IPS-20b (cell line): ENCODE results near the gene NAA38.
A peak's percentile ranks its signal among the peaks of the same experiment; 100 is the strongest.

Experiments used
- H3K27ac ChIP-seq: one replicate; pipeline ENCODE4 v1.5.1; 2013; ENCODE audit warnings: low read length
- H3K27me3 ChIP-seq: 2 replicates; pipeline ENCODE4 v1.6.1; 2013; ENCODE audit warnings: mild to moderate bottlenecking, low read length, inconsistent platforms; ENCODE audit not compliant: insufficient read depth
- H3K36me3 ChIP-seq: 2 replicates; pipeline ENCODE4 v1.6.1; 2013; ENCODE audit warnings: low read depth, mild to moderate bottlenecking, inconsistent platforms, low read length, moderate library complexity; ENCODE audit not compliant: insufficient read depth
- H3K4me1 ChIP-seq: 2 replicates; pipeline ENCODE4 v1.6.1; 2013; ENCODE audit warnings: mild to moderate bottlenecking, control low read depth, inconsistent platforms, low read length, moderate library complexity; ENCODE audit not compliant: insufficient read depth
- H3K4me3 ChIP-seq: 2 replicates; pipeline ENCODE4 v1.5.1; 2013; ENCODE audit warnings: mild to moderate bottlenecking, low read length, inconsistent platforms
- H3K9ac ChIP-seq: 2 replicates; pipeline ENCODE4 v1.6.1; 2013; ENCODE audit warnings: low read depth, mild to moderate bottlenecking, inconsistent platforms, low read length, moderate library complexity
- H3K9me3 ChIP-seq: 2 replicates; pipeline ENCODE4 v1.6.1; 2013; ENCODE audit warnings: mild to moderate bottlenecking, low read depth, low read length, inconsistent platforms; ENCODE audit not compliant: insufficient read depth

Gene NAA38

DNA sequence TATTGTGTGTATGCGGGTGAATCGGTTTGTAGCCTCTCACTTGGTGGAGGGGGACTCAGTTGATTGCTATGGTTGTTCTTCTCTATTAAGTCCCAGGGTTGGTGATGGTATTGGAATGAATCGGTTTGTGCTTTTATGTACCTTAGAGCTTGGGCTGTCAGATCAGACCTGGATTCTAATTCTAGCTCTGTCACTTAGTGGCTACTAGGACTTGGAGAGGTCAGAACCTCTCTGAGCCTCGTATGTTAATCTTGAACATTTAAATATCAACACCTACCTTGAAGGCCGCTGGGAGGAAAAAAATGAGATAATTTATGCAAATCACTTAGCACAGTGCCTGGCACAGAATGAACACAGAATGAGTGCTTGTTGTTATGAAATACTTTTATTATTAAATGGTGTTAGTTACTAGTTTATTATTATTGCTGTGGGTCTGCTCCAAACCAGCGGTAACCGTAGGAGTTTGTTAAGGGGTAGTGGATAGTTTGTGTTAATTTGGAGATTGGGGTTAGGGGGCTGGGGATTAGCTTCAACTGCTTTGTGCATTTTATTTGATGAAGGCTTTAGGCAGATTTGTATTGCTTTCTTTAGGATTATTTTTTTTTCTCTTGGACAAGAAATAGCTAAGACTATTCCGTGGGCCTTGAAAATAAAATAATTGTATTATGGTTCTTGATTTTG, 19.8 kb downstream of the NAA38 start:
- Histone ChIP-seq H3K9me3 (no peaks in the 10 kb centered on the region), H3K27me3 (peaks cover 54% of the 10 kb centered on the region), H3K9ac (peak overlapping the region; percentile 17; the same call in 1 of the 2 replicates), H3K27ac (no peak overlapping the region), H3K4me3 (peak overlapping the region; percentile 90), H3K36me3 (no peaks in the 10 kb centered on the region), H3K4me1 (peaks cover 15% of the 10 kb centered on the region; the same call in 1 of the 2 replicates)

DNA sequence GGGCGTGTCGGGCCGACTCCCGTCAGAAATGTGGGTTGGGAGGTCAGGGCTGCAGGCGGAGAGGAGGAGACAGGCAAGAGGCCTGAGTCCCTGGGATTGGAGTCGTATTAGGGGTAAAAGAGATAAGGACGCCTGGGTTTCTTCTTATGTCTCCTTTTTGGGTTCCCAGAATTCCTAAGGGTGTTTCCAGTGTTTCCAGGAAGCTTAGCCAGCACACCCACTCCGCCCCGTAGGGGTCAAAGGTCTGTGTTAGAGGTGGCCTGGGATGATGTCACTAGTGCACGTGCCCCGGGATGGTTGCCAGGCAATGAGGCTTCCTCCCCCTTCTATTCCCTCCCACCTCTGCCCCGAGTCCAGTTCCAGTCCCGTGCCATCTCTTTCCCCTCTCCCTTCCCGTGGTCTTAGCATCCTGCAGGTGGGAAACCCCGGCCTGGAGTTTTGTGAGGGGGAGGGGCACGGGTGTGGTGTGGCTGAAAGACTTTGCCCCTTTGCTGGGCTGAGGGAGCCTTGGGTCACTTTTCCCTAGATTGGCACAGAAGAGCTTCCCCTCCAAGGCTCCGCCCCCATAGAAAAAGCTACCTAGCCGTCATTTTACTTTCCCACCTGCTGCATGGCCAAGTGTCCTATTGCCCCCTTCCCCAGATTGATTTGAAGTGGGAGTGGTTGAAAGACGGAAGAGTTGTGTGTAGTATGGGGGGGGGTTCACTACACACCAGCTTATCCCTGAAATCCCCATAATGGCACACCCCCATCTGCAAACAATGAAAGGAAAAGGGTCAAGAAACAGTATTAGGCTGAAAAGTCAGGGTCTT, 20.6 kb downstream of the NAA38 start:
- H3K27ac ChIP-seq: peak overlapping the region; percentile 27
- peaks cover 15% of the 10 kb centered on the region; the same call in 1 of the 2 replicates for H3K4me1 ChIP-seq
- H3K4me3 ChIP-seq: peak overlapping the region; percentile 90
- peaks cover 58% of the 10 kb centered on the region for H3K27me3 ChIP-seq
- peak overlapping the region; percentile 83; the same call in 1 of the 2 replicates for H3K9ac ChIP-seq
- H3K9me3 ChIP-seq: no peaks in the 10 kb centered on the region
- H3K36me3 ChIP-seq: no peaks in the 10 kb centered on the region

DNA sequence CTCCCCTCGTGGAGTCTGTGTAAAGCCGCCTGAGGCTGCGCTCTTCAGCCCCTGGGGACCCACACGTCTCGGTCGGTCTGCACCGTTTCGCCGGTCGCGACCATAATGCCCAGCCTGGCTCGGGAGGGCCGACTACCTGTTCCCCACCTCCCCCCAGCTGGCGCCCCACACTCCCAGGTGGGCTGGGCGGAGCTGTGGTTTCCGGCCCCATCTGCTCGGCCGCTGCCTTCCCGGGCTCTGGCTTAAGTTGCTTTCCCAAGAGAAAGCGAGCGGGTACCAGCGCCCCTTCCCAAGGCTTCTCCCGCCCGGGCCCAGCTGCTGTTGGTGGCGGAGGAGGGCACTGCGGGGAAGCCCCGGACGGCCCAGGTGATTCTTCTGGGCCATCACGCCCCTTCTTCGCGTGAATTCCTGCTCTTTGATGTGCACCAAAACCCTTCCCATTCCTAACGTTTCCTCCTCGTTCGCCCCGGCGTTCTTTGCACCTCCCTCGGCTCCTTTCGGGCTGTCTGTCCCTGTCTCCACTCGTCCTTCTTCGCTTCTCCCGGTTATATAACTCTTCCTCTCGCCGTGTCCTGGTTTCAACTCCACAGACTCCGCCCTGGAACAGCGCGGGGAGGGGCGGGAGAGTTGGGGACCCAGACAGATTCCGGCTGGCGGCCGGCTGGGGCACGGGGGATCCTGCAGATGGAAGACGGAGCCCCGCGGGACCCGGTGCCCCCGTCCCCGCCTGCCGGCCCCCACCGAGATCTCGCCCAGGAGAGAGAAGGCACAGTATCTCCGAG, 21.4 kb downstream of the NAA38 start:
- Histone ChIP-seq H3K9me3 (no peaks in the 10 kb centered on the region), H3K27ac (peak overlapping the region; percentile 27), H3K36me3 (no peaks in the 10 kb centered on the region), H3K27me3 (peaks cover 60% of the 10 kb centered on the region), H3K4me3 (peak overlapping the region; percentile 90), H3K9ac (peak overlapping the region; percentile 83; the same call in 1 of the 2 replicates), H3K4me1 (peaks cover 12% of the 10 kb centered on the region; the same call in 1 of the 2 replicates)

DNA sequence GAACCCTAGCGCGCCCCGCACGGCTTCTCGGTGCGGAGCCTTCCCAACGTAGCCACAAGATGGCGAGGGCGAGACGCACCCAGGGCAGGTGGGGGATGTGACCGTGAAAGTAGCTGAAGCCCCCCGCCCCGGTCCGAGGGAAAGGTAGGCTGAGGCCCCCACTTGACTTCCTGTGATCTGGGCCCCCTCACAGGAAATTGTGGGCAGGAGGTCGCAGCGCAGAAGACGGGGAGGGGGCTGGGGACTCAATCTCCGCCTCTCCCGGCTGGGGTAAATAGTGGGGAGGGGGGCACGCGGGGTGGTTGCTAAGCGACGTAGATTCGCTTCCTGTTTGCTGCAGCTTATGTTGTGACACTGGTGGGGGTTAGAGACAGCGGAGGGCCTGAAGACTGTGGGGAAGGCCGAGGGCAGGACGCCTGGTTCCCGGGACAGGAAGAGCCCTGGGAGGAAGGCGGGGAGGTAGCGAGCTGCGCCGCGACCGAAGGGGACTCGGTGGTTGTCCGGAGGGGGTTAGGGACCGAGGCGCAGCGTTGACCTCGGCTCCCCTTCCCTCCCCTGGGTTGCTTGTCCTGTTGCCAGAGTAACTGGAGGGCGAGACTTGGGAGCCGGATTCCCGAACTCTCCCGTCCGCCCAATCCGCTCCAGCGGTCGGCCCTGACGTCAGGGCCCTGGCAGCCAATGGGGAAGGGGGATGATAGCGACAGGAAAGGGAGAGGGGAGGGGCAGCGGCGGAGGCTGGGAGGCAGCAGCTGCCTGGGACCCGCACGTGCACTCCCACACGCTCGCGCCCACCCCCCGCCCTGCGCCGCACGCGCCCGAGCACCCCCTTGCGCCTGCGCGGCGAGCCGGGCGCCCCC, 22.2 kb downstream of the NAA38 start:
- Histone ChIP-seq H3K4me3 (peak overlapping the region; percentile 90), H3K36me3 (no peaks in the 10 kb centered on the region), H3K27ac (peak overlapping the region; percentile 27), H3K4me1 (peaks cover 12% of the 10 kb centered on the region; the same call in 1 of the 2 replicates), H3K9me3 (no peaks in the 10 kb centered on the region), H3K9ac (peak overlapping the region; percentile 83; the same call in 1 of the 2 replicates), H3K27me3 (peaks cover 60% of the 10 kb centered on the region)

DNA sequence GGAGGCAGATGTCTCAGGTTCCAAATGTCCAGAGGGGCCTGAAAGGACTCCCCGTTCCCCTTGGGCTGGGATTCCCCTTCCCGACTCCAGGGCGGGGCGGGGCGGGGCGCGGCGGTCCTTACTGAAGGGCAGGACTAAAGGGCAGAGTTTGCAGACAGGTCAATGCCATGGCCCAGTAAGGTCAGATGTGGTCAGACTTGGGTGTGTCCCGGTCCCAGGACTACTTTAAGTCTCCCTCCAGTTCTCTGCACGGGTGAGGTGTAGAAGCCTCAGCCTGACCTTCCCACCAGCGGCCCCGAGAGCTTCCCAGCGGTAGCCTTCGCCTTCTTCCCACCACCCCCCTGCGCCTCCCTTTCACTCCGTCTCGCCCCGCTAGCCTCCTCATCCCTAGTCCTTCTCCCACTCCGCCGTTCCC, 22.8 kb downstream of the NAA38 start:
- Histone ChIP-seq H3K9me3 (no peaks in the 10 kb centered on the region), H3K4me3 (peak overlapping the region; percentile 90), H3K36me3 (no peaks in the 10 kb centered on the region), H3K9ac (no peak overlapping the region), H3K27ac (no peak overlapping the region), H3K27me3 (peaks cover 57% of the 10 kb centered on the region), H3K4me1 (peaks cover 12% of the 10 kb centered on the region; the same call in 1 of the 2 replicates)

DNA sequence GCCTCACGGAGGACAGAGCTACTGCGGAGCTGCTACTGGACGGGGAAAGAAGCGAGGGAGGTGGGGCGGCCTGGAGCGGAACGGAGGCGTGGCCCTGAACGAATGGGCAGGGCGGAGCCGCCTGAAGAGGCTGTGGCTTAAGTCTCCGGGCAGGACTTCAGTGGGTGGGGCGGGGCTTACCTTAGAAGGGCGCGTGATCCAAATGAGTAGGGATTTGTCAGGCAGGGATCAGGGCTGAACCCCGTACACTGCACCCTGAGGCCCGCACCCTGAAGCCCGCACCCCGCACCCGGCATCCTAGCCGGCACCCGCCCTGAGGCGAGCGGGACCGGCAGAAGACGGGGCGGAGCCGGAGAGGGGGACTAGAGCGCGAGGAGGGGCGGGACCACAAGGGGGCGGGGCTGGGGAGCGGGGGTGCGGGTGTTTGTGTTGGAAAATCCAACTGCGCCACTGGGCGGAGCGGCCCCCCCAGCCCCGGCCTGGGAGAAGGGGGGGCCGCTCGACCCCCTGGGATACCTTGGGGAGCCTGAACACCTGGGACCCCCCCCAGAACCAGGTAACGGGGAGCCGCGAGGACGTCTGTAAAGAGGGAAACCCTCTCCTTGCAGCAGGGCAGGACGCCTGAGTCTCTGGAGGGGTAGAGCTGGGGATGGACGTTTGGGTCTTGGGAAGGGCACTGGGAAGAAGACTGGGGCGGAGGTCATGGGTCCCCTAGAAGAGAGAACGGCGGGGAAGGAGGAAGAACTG, 23.4 kb downstream of the NAA38 start, which contains the start of gene KDM6B:
Gene KDM6B (plus strand): TSS at position 423 of the 747 bp plus-strand sequence. CDS start 11,338 bp downstream, outside the sequence.
- H3K4me1 ChIP-seq: peaks cover 12% of the 10 kb centered on the region; the same call in 1 of the 2 replicates
- H3K27me3 ChIP-seq: peaks cover 55% of the 10 kb centered on the region

DNA sequence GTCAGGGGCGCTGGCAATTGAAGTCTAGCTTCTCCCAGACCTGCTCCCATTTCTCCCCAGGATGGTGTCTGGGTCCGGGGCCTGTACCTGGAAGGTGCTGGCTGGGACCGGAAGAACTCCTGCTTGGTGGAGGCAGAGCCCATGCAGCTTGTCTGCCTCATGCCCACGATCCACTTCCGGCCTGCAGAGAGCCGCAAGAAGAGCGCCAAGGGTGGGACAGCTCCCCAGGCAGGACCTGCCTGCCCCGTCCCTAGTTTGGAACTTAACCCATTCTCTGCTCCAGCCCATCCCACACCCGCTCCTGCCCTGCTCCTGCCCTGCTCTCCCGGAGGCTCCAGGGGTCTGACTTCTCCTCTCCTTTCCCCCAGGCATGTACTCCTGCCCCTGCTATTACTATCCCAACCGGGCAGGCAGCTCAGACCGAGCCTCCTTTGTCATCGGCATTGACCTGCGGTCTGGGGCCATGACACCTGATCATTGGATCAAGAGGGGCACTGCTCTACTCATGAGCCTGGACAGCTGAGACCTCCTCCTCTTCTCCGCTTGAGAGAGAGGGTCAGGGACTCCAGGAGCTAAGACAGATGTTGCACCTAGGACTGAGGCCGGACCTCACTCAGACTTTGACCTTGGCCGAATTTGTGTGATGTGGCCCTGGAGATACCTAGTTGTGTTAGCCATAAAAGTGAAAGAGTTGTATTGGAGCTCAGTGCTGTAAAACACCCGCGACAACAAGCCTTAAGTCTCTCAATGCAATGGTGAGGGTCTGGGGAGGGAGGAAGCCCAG, 24.2 kb downstream of the NAA38 start:
- Histone ChIP-seq H3K4me1 (peaks cover 8% of the 10 kb centered on the region; the same call in 1 of the 2 replicates), H3K36me3 (no peaks in the 10 kb centered on the region), H3K9ac (no peak overlapping the region), H3K27ac (no peak overlapping the region), H3K4me3 (peak overlapping the region; percentile 90), H3K27me3 (peaks cover 49% of the 10 kb centered on the region), H3K9me3 (no peaks in the 10 kb centered on the region)

More for the DNA sequence above, 23.4 kb downstream of the NAA38 start, which contains the start of gene KDM6B:
- peak within 1 kb of the TSS; percentile 90 for H3K4me3 ChIP-seq
- peak within 1 kb of the TSS; percentile 68; the same call in 1 of the 2 replicates for H3K9ac ChIP-seq
- H3K9me3 ChIP-seq: no peaks in the 10 kb centered on the region
- H3K36me3 ChIP-seq: no peaks in the 10 kb centered on the region
- no peak within 1 kb of the TSS for H3K27ac ChIP-seq

DNA sequence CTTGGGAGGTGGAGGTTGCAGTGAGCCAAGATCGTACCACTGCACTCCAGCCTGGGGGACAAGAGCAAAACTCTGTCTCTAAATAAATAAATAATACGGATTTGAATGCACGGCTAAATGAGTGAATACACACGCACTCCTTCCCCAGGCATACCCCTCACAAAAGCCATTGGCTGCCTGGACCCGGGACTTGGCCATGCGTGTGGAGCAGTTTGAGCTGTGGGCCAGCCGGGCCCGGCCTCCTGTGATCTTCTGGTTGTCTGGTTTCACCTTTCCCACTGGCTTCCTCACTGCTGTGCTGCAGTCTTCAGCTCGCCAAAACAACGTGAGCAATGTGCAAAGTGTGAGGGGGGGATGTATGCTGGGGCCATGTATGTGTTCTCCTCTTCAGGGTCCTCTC, 24.9 kb downstream of the NAA38 start:
- Histone ChIP-seq H3K9me3 (no peaks in the 10 kb centered on the region), H3K4me3 (no peak overlapping the region), H3K27me3 (peaks cover 55% of the 10 kb centered on the region), H3K27ac (no peak overlapping the region), H3K4me1 (peaks cover 4% of the 10 kb centered on the region; the same call in 1 of the 2 replicates), H3K9ac (no peak overlapping the region), H3K36me3 (no peaks in the 10 kb centered on the region)

DNA sequence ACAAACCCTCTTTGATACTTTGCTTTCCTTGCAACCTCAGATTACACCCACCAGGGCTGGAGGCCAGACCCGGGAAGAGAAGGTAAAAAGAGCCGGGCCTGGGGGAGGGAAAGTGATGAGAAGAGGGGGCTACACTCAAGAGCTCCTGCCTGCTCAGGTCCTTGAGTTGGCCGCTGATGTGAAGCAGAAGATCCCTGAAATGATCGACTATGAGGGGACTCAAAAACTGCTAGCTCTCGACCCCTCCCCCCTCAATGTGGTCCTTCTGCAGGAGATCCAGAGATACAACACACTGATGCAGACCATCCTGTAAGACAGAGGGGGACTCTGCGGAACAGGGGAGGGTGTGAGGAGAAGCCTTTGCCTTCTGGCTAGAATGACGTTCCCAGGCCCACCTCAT, 26.1 kb downstream of the NAA38 start:
- no peaks in the 10 kb centered on the region for H3K36me3 ChIP-seq
- no peaks in the 10 kb centered on the region for H3K9me3 ChIP-seq
- H3K4me3 ChIP-seq: no peak overlapping the region
- no peaks in the 10 kb centered on the region for H3K4me1 ChIP-seq
- H3K27ac ChIP-seq: no peak overlapping the region
- H3K9ac ChIP-seq: no peak overlapping the region
- H3K27me3 ChIP-seq: peaks cover 61% of the 10 kb centered on the region
